Thoracic aorta (tissue), 2 donors: ENCODE measurements around the gene IRAG1. TPM values are rescaled to one million over a fixed set of nuclear protein-coding genes. Genes with fewer than 3 reads are reported as not detected.
A peak's percentile ranks its signal among the peaks of the same experiment; 100 is the strongest.

Source experiments
- ATAC-seq: fragments of 150-250 bp; one replicate; pipeline ENCODE4 v1.8.0; 2017; ENCODE audit warnings: low read depth; ENCODE audit not compliant: insufficient number of reproducible peaks, low FRiP score
- DNase-seq: peaks from one replicate; pipeline ENCODE4 v3.0.0-alpha.2; 2020; ENCODE audit warnings: low spot score
- H3K27ac ChIP-seq, 2 donors: fragments of 200-600 bp; sonication (generic); 1 replicate in 1 of 2; 2 replicates in 1 of 2; pipeline ENCODE4 v1.5.1; 2016; ENCODE audit warnings: mild to moderate bottlenecking in 2 of 2, moderate library complexity in 2 of 2
- H3K27me3 ChIP-seq: fragments of 200-600 bp; sonication (generic); replicated peaks from 2 replicates; pipeline ENCODE4 v1.6.0; 2016; ENCODE audit warnings: mild to moderate bottlenecking; ENCODE audit not compliant: insufficient read depth
- H3K36me3 ChIP-seq: fragments of 200-600 bp; sonication (generic); one replicate; pipeline ENCODE4 v1.5.1; 2016
- H3K4me1 ChIP-seq, 2 donors: fragments of 200-600 bp; sonication (generic); 1 replicate in 1 of 2; 2 replicates in 1 of 2; pipeline versions ENCODE4 v1.5.1 to v1.6.0; 2016; ENCODE audit warnings: low read depth in 2 of 2, mild to moderate bottlenecking in 1 of 2; ENCODE audit not compliant: control insufficient read depth in 1 of 2
- H3K4me3 ChIP-seq: fragments of 200-600 bp; sonication (generic); 2 replicates; pipeline ENCODE4 v1.5.1; 2016; ENCODE audit warnings: mild to moderate bottlenecking
- H3K9me3 ChIP-seq: fragments of 200-600 bp; sonication (generic); 2 replicates; pipeline ENCODE4 v1.5.1; 2016
- CTCF ChIP-seq: fragments of 200-600 bp; sonication (generic); IDR thresholded peaks from one replicate; pipeline ENCODE4 v1.5.1; 2019; ENCODE audit warnings: antibody characterized with exemption
- total RNA-seq, 2 donors: library from RNA; depleted of rRNA; stranded (reverse); fragments of >200 nt; gene quantifications; one replicate each; pipeline versions ENCODE4 v1.1.0 to v1.2.3, GENCODE V29; 2016

The IRAG1 gene
- total RNA-seq, 2 donors from 2014 or later: 281 to 393 TPM

DNA sequence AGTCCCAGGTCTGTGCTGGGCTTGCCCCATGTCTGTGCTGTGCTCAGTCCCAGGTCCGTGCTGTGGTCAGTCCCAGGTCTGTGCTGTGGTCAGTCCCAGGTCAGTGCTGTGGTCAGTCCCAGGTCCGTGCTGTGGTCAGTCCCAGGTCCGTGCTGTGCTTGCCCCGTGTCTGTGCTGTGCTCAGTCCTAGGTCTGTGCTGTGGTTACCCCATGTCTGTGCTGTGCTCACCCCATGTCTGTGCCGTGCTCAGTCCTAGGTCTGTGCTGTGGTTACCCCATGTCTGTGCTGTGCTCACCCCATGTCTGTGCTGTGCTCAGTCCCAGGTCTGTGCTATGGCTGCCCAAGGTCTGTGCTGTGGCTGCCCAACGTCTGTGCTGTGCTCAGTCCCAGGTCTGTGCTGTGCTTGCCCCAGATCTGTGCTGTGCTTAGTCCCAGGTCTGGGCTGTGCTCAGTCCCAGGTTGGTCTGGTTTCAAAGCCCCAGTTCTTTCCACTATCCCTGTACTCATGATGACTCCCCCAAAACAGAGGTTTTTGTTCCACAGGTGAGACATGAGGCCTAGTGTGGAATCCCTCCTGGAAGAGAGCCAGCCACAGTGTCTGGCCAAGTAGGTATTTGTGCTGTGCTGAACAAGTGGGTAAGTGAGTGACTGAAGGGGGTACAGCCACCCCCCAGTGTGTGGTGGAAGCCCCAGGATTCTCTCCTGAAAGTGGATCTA, 34.8 kb downstream of the IRAG1 start:
- H3K4me3 ChIP-seq: peak overlapping the region; percentile 26
- H3K27me3 ChIP-seq: no peaks in the 10 kb centered on the region
- no peak for TF ChIP-seq CTCF
- peaks cover 78 to 97% of the 10 kb centered on the region in 2 donors for H3K4me1 ChIP-seq
- no peaks in the 10 kb centered on the region for H3K36me3 ChIP-seq
- H3K27ac ChIP-seq: peak overlapping the region; percentile 90 to 94
- H3K9me3 ChIP-seq: no peaks in the 10 kb centered on the region
- no peak for DNase-seq
- ATAC-seq: no peak

GRCh38 chr11:10657308-10658271, 36.0 kb downstream of the IRAG1 start:
- DNase-seq: no peak
- Histone ChIP-seq H3K4me1 (peaks cover 80 to 97% of the 10 kb centered on the region in 2 donors), H3K36me3 (no peaks in the 10 kb centered on the region), H3K4me3 (peak overlapping the region; percentile 14), H3K27ac (peak overlapping the region; percentile 90 to 94), H3K27me3 (no peaks in the 10 kb centered on the region), H3K9me3 (no peaks in the 10 kb centered on the region)
- no peak for ATAC-seq
- no peak for TF ChIP-seq CTCF

GRCh38 chr11:10655943-10656576, 37.5 kb downstream of the IRAG1 start:
- Histone ChIP-seq H3K4me1 (peaks cover 79 to 100% of the 10 kb centered on the region in 2 donors), H3K9me3 (no peaks in the 10 kb centered on the region), H3K27ac (peak overlapping the region; percentile 90 to 94), H3K4me3 (peak overlapping the region; percentile 3), H3K27me3 (no peaks in the 10 kb centered on the region), H3K36me3 (no peaks in the 10 kb centered on the region)
- no peak for TF ChIP-seq CTCF
- DNase-seq (no peak), ATAC-seq (no peak)

DNA sequence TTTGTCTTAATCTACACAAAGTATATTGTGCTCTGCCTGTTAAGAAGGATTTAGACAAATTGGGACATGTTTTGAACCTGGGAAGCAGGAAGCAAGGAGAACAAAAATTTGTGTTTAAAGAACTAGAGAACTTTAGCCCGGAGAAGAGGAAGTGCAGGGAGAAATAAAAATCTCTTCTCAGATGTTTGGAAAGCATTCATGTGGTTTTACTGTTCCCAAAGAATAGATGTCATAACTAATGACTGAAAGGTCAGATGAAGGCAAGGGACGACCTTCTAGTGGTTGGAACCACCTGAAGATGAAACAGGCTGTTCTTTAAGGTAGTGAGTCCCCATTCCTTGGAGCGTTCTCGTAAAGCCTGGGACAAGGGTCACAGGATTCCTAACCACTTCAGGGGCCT, 38.3 kb downstream of the IRAG1 start:
- H3K27ac ChIP-seq: peak overlapping the region; percentile 90 to 94
- peaks cover 72 to 100% of the 10 kb centered on the region in 2 donors for H3K4me1 ChIP-seq
- peaks cover 4% of the 10 kb centered on the region for H3K36me3 ChIP-seq
- ATAC-seq (no peak), DNase-seq (no peak)
- no peaks in the 10 kb centered on the region for H3K27me3 ChIP-seq
- no peak for TF ChIP-seq CTCF
- peak overlapping the region; percentile 3 for H3K4me3 ChIP-seq
- H3K9me3 ChIP-seq: no peaks in the 10 kb centered on the region

GRCh38 chr11:10654811-10655150, 38.8 kb downstream of the IRAG1 start:
- ATAC-seq (no peak), DNase-seq (no peak)
- Histone ChIP-seq H3K9me3 (no peaks in the 10 kb centered on the region), H3K4me3 (no peak overlapping the region), H3K27ac (peak overlapping the region; percentile 90 to 94), H3K36me3 (peaks cover 7% of the 10 kb centered on the region), H3K27me3 (no peaks in the 10 kb centered on the region), H3K4me1 (peaks cover 67 to 100% of the 10 kb centered on the region in 2 donors)
- no peak for TF ChIP-seq CTCF
